Ovary (tissue), 9 donors: Measurements from ENCODE around the gene TLN1. TPM values are rescaled to one million over a fixed set of nuclear protein-coding genes. Genes with fewer than 3 reads are reported as not detected.

Experiments
- DNase-seq, 5 donors: peaks; one replicate each; pipeline ENCODE4 v3.0.0-alpha.2; 2019 to 2020
- H3K27ac ChIP-seq, 2 donors: fragments of 200-600 bp; one replicate each; pipeline versions ENCODE4 v1.5.1 to v1.8.0; 2019 to 2022
- H3K27me3 ChIP-seq: fragments of 200-600 bp; one replicate; pipeline ENCODE4 v1.8.0; 2022
- H3K36me3 ChIP-seq: fragments of 200-600 bp; sonication (generic); one replicate; pipeline ENCODE4 v1.5.1; 2019
- H3K4me1 ChIP-seq: one replicate; pipeline ENCODE4 v1.8.1; 2013; ENCODE audit warnings: mild to moderate bottlenecking, moderate library complexity; ENCODE audit not compliant: insufficient read depth
- H3K4me3 ChIP-seq: fragments of 200-600 bp; sonication (generic); one replicate; pipeline ENCODE4 v1.5.1; 2017
- H3K9me3 ChIP-seq, 2 donors: fragments of 200-600 bp in 1 of 2; sonication (generic) in 1 of 2; one replicate each; pipeline versions ENCODE4 v1.5.1 to v1.8.1; 2013 to 2019; ENCODE audit warnings: mild to moderate bottlenecking in 1 of 2, moderate library complexity in 1 of 2
- CTCF ChIP-seq, 3 donors: fragments of 450-650 bp in 2 of 3; fragments of 200-600 bp in 1 of 3; IDR thresholded peaks; one replicate each; pipeline versions ENCODE4 v1.5.1 to v1.8.0; 2016 to 2022; ENCODE audit warnings: antibody characterized with exemption in 3 of 3, mild to moderate bottlenecking in 1 of 3
- EP300 ChIP-seq: sonication (generic); formaldehyde crosslinking; IDR thresholded peaks from one replicate; pipeline ENCODE4 v1.6.1; 2017; ENCODE audit warnings: antibody characterized with exemption
- POLR2A ChIP-seq: fragments of 450-650 bp; IDR thresholded peaks from one replicate; pipeline ENCODE4 v1.6.1; 2017; ENCODE audit warnings: antibody characterized with exemption, mild to moderate bottlenecking, moderate library complexity
- WGBS, 3 donors: extraction: QIAGEN DNeasy Blood & Tissue Kit in 1 of 3; methylation state at CpG; one replicate each; pipeline versions ENCODE4 v1.1.5 to v1.1.7; 2013 to 2017; 5-methylcytosine and 5-hydroxymethylcytosine counted together
- intact Hi-C, 4 donors: fragments of 100-400 bp; cut with DNase I; formaldehyde crosslinking; loops; one replicate each; pipeline versions ENCODE4 v1.11.0 to v1.15.1; 2022 to 2023
- polyA plus RNA-seq, 2 donors: library from polyadenylated mRNA; stranded (reverse); fragments of 200-250 nt in 1 of 2; fragments of 350-450 nt in 1 of 2; fragmentation: Illumina TruSeq in 1 of 2; extraction: RNeasy Lipid Tissue Mini Kit (QIAGEN cat#74804) in 1 of 2; gene quantifications; one replicate each; pipeline ENCODE4 v1.2.3, GENCODE V29; 2013 to 2014
- total RNA-seq, 7 donors: library from RNA; depleted of rRNA in 2 of 7; stranded (reverse); fragments of >200 nt in 2 of 7; fragmentation: NEBNext Ultra II Directional in 3 of 7; extraction: Animal tissue kit (Norgen Biotek cat#: 25700) in 3 of 7; gene quantifications; one replicate each; pipeline versions ENCODE4 v1.1.0 to v1.2.4, GENCODE V29; 2016 to 2023
- donor health status: DM: no; HTN: no; CAD: no; lungs with moderate emphysema.
- donor health status: DM: no; HTN: no; CAD: no.
- donor health status: Bipolar disorder and iron deficiency.
- donor health status: DM: yes; HTN: yes; CAD: no.
- donor health status: DM: no; HTN: no; CAD: no.
- donor health status: DM: yes; HTN: yes; CAD: no.

TLN1 gene
- total and polyA plus RNA-seq, 9 donors, result 106 to 344 (median 271) TPM

GRCh38 chr9:35662437-35662836 is 69.6 kb downstream of the TLN1 start:
- H3K36me3 ChIP-seq, result no peaks in the 10 kb centered on the region
- TF ChIP-seq POLR2A, result no peak
- no peak for TF ChIP-seq CTCF (IDR thresholded peaks at IDR 0.05)
- no peak overlapping the region for H3K27ac ChIP-seq
- intact Hi-C loops, result loop anchor here in 2 of 4 donors (5.0 kb wide), 2 partner anchors 65 to 70 kb away; partner anchors contain the start of genes CREB3 (in 1 of the 2) and TLN1 (in 1 of the 2)
- H3K4me1 ChIP-seq, result no peaks in the 10 kb centered on the region
- no peaks in the 10 kb centered on the region for H3K9me3 ChIP-seq
- no peaks in the 10 kb centered on the region for H3K27me3 ChIP-seq
- no peak overlapping the region for H3K4me3 ChIP-seq
- no peak for DNase-seq
- 87 to 90% (median 88%) methylated on average over 7 of the region's 7 CpGs for WGBS, 3 donors

GRCh38 chr9:35661756-35662350 is 70.1 kb downstream of the TLN1 start:
- H3K36me3 ChIP-seq, result no peaks in the 10 kb centered on the region
- TF ChIP-seq CTCF (IDR thresholded peaks at IDR 0.05), result no peak
- no peak for TF ChIP-seq EP300
- H3K4me1 ChIP-seq, result no peaks in the 10 kb centered on the region
- H3K4me3 ChIP-seq, result no peak overlapping the region
- intact Hi-C loops, result loop anchor here in 2 of 4 donors (5.0 kb wide), 2 partner anchors 65 to 70 kb away; partner anchors contain the start of genes CREB3 (in 1 of the 2) and TLN1 (in 1 of the 2)
- H3K9me3 ChIP-seq, result no peaks in the 10 kb centered on the region
- no peaks in the 10 kb centered on the region for H3K27me3 ChIP-seq
- no peak overlapping the region for H3K27ac ChIP-seq
- no peak for DNase-seq
- 67 to 75% (median 72%) methylated on average over 3 of the region's 3 CpGs for WGBS, 3 donors

GRCh38 chr9:35660966-35661415 is 71.0 kb downstream of the TLN1 start:
- no peak for DNase-seq

GRCh38 chr9:35659340-35659739 is 72.7 kb downstream of the TLN1 start:
- no peak overlapping the region for H3K27ac ChIP-seq
- no peak for DNase-seq
- TF ChIP-seq POLR2A (no peak), EP300 (peak; percentile 91)
- H3K27me3 ChIP-seq, result no peaks in the 10 kb centered on the region
- no peaks in the 10 kb centered on the region for H3K9me3 ChIP-seq
- intact Hi-C loops, result loop anchor here in 2 of 4 donors (2.0 to 10.0 kb wide), 4 partner anchors 29 to 165 kb away; partner anchors contain the start of genes RUSC2 (in 1 of the 2) and TPM2 (in 1 of the 2)
- no peaks in the 10 kb centered on the region for H3K4me1 ChIP-seq
- no peaks in the 10 kb centered on the region for H3K36me3 ChIP-seq
- WGBS, 3 donors, result 71 to 73% (median 73%) methylated on average over 3 of the region's 3 CpGs
- peak overlapping the region; percentile 94 for H3K4me3 ChIP-seq

More at GRCh38 chr9:35660966-35661415, 71.0 kb downstream of the TLN1 start:
- H3K36me3 ChIP-seq, result no peaks in the 10 kb centered on the region
- H3K4me1 ChIP-seq, result no peaks in the 10 kb centered on the region
- intact Hi-C loops, result loop anchor here in 2 of 4 donors (5.0 kb wide), 2 partner anchors 66 to 71 kb away; partner anchors contain the start of genes CREB3 (in 1 of the 2) and TLN1 (in 1 of the 2)
- TF ChIP-seq POLR2A, result no peak
- TF ChIP-seq CTCF (IDR thresholded peaks at IDR 0.05), result peak in 1 of 3 donors; percentile 22
- TF ChIP-seq EP300, result no peak
- 40 to 52% (median 47%) methylated on average over 9 of the region's 9 CpGs for WGBS, 3 donors
- no peak overlapping the region for H3K4me3 ChIP-seq
- H3K27me3 ChIP-seq, result no peaks in the 10 kb centered on the region
- H3K9me3 ChIP-seq, result no peaks in the 10 kb centered on the region
- no peak overlapping the region for H3K27ac ChIP-seq

- intact Hi-C loops, result loop anchor here in 2 of 4 donors (2.0 to 10.0 kb wide), 4 partner anchors 30 to 164 kb away; partner anchors contain the start of genes RUSC2 (in 1 of the 2) and TPM2 (in 1 of the 2)
- H3K27ac ChIP-seq, result peak overlapping the region in 1 of 2 donors; percentile 97
- no peaks in the 10 kb centered on the region for H3K27me3 ChIP-seq
- peak in 2 of 5 donors; percentile 55 to 64 for DNase-seq
- H3K4me1 ChIP-seq, result no peaks in the 10 kb centered on the region
- TF ChIP-seq CTCF (IDR thresholded peaks at IDR 0.05), result no peak
- no peak for TF ChIP-seq POLR2A
- TF ChIP-seq EP300, result no peak
- no peaks in the 10 kb centered on the region for H3K9me3 ChIP-seq
- 0 to 3% (median 0%) methylated on average over 2 of the region's 2 CpGs for WGBS, 3 donors
- no peaks in the 10 kb centered on the region for H3K36me3 ChIP-seq
- peak overlapping the region; percentile 94 for H3K4me3 ChIP-seq
Measured at GRCh38 chr9:35658968-35659220, 73.1 kb downstream of the TLN1 start.
